Natural killer cell treated with Interleukin-12 subunit alpha and Interleukin-12 subunit beta and Interleukin-15 and Interleukin-18, amount 100 ng/mL, for 72 hours (primary cell): Measurements from ENCODE around the gene CADM2. TPM values are rescaled to one million over a fixed set of nuclear protein-coding genes. Genes with fewer than 3 reads are reported as not detected.

Experiments
- ATAC-seq, 2 donors: fragments of 150-1000 bp; cut with Tn5 transposase in 1 of 2; sonication (Bioruptor Pico), chemical (Tn5 transposase) in 1 of 2; 2 replicates each; pipeline ENCODE4 v1.10.0; 2021
- DNase-seq: peaks from one replicate; pipeline ENCODE4 v3.0.0; 2022; ENCODE audit warnings: low spot score
- H3K27ac Mint-ChIP-seq, 2 donors: 1 replicate in 1 of 2; 2 replicates in 1 of 2; pipeline ENCODE4 v1.8.0; 2022; ENCODE audit warnings: mixed read lengths in 2 of 2, mild to moderate bottlenecking in 1 of 2, moderate library complexity in 1 of 2
- H3K27me3 Mint-ChIP-seq, 2 donors: 1 replicate in 1 of 2; 2 replicates in 1 of 2; pipeline ENCODE4 v1.8.0; 2022; ENCODE audit warnings: mixed read lengths in 2 of 2
- H3K36me3 Mint-ChIP-seq: one replicate; pipeline ENCODE4 v1.8.0; 2022; ENCODE audit warnings: mixed read lengths
- H3K4me1 Mint-ChIP-seq, 2 donors: 1 replicate in 1 of 2; 2 replicates in 1 of 2; pipeline ENCODE4 v1.8.0; 2022; ENCODE audit warnings: low read depth in 2 of 2, mixed read lengths in 2 of 2, mild to moderate bottlenecking in 1 of 2
- H3K4me3 Mint-ChIP-seq: one replicate; pipeline ENCODE4 v1.8.0; 2022; ENCODE audit warnings: mixed read lengths
- H3K9me3 Mint-ChIP-seq: 2 replicates; pipeline ENCODE4 v1.8.0; 2022; ENCODE audit warnings: mixed read lengths
- total RNA-seq, 2 donors: library from RNA; stranded (reverse); gene quantifications; one replicate each; pipeline ENCODE4 v1.2.3, GENCODE V29; 2022

The CADM2 gene
- total RNA-seq, 2 donors from 2014 or later: not detected

GRCh38 chr3:84967767-84968581 is 9.2 kb downstream of the CADM2 start:
- H3K27ac Mint-ChIP-seq: no peak overlapping the region
- no peaks in the 10 kb centered on the region for H3K4me1 Mint-ChIP-seq
- H3K27me3 Mint-ChIP-seq: no peaks in the 10 kb centered on the region
- ATAC-seq (no peak), DNase-seq (no peak)
- no peak overlapping the region for H3K4me3 Mint-ChIP-seq
- peaks cover 7% of the 10 kb centered on the region for H3K9me3 Mint-ChIP-seq
- no peaks in the 10 kb centered on the region for H3K36me3 Mint-ChIP-seq

- no peak overlapping the region for H3K27ac Mint-ChIP-seq
- H3K4me3 Mint-ChIP-seq: no peak overlapping the region
- ATAC-seq (no peak), DNase-seq (no peak)
- no peaks in the 10 kb centered on the region for H3K36me3 Mint-ChIP-seq
- peaks cover 7% of the 10 kb centered on the region for H3K9me3 Mint-ChIP-seq
- H3K4me1 Mint-ChIP-seq: no peaks in the 10 kb centered on the region
- H3K27me3 Mint-ChIP-seq: no peaks in the 10 kb centered on the region
Measured at GRCh38 chr3:84968701-84969235, 10.0 kb downstream of the CADM2 start.

- no peaks in the 10 kb centered on the region for H3K27me3 Mint-ChIP-seq
- no peaks in the 10 kb centered on the region for H3K36me3 Mint-ChIP-seq
- no peak overlapping the region for H3K4me3 Mint-ChIP-seq
- DNase-seq (no peak), ATAC-seq (no peak)
- H3K27ac Mint-ChIP-seq: no peak overlapping the region
- peaks cover 4% of the 10 kb centered on the region for H3K9me3 Mint-ChIP-seq
- no peaks in the 10 kb centered on the region for H3K4me1 Mint-ChIP-seq
Measured at GRCh38 chr3:84974347-84974746, 15.6 kb downstream of the CADM2 start.

GRCh38 chr3:84977021-84977420 is 18.2 kb downstream of the CADM2 start:
- Mint-ChIP-seq H3K27me3 (no peaks in the 10 kb centered on the region), H3K27ac (no peak overlapping the region), H3K4me3 (no peak overlapping the region)

GRCh38 chr3:84978843-84979242 is 20.1 kb downstream of the CADM2 start:
- H3K27me3 Mint-ChIP-seq: no peaks in the 10 kb centered on the region
- no peak for ATAC-seq
- DNase-seq: no peak
- H3K4me1 Mint-ChIP-seq: no peaks in the 10 kb centered on the region
- H3K9me3 Mint-ChIP-seq: peaks cover 4% of the 10 kb centered on the region
- no peak overlapping the region for H3K4me3 Mint-ChIP-seq
- no peaks in the 10 kb centered on the region for H3K36me3 Mint-ChIP-seq
- H3K27ac Mint-ChIP-seq: no peak overlapping the region

More at GRCh38 chr3:84977021-84977420, 18.2 kb downstream of the CADM2 start:
- no peaks in the 10 kb centered on the region for H3K4me1 Mint-ChIP-seq
- no peaks in the 10 kb centered on the region for H3K36me3 Mint-ChIP-seq
- H3K9me3 Mint-ChIP-seq: peaks cover 4% of the 10 kb centered on the region
- DNase-seq (no peak), ATAC-seq (no peak)

- Mint-ChIP-seq H3K9me3 (peaks cover 13% of the 10 kb centered on the region), H3K27me3 (no peaks in the 10 kb centered on the region), H3K4me1 (no peaks in the 10 kb centered on the region), H3K27ac (no peak overlapping the region), H3K36me3 (no peaks in the 10 kb centered on the region), H3K4me3 (no peak overlapping the region)
- DNase-seq: no peak
- ATAC-seq: no peak
Measured at GRCh38 chr3:84980011-84980410, 21.2 kb downstream of the CADM2 start.

- no peaks in the 10 kb centered on the region for H3K27me3 Mint-ChIP-seq
- H3K4me1 Mint-ChIP-seq: no peaks in the 10 kb centered on the region
- peaks cover 13% of the 10 kb centered on the region for H3K9me3 Mint-ChIP-seq
- no peaks in the 10 kb centered on the region for H3K36me3 Mint-ChIP-seq
- H3K27ac Mint-ChIP-seq: no peak overlapping the region
- ATAC-seq (no peak), DNase-seq (no peak)
- H3K4me3 Mint-ChIP-seq: no peak overlapping the region
Measured at GRCh38 chr3:84980456-84980855, 21.7 kb downstream of the CADM2 start.

- Mint-ChIP-seq H3K36me3 (no peaks in the 10 kb centered on the region), H3K4me1 (no peaks in the 10 kb centered on the region), H3K27ac (no peak overlapping the region), H3K27me3 (no peaks in the 10 kb centered on the region), H3K9me3 (peaks cover 13% of the 10 kb centered on the region), H3K4me3 (no peak overlapping the region)
- DNase-seq: no peak
- no peak for ATAC-seq
Measured at GRCh38 chr3:84983490-84983889, 24.7 kb downstream of the CADM2 start.

- Mint-ChIP-seq H3K27ac (no peak overlapping the region), H3K4me3 (no peak overlapping the region), H3K9me3 (peaks cover 13% of the 10 kb centered on the region), H3K4me1 (no peaks in the 10 kb centered on the region), H3K36me3 (no peaks in the 10 kb centered on the region), H3K27me3 (no peaks in the 10 kb centered on the region)
- no peak for ATAC-seq
- no peak for DNase-seq
Measured at GRCh38 chr3:84984429-84984828, 25.6 kb downstream of the CADM2 start.

- Mint-ChIP-seq H3K4me3 (no peak overlapping the region), H3K9me3 (peaks cover 9% of the 10 kb centered on the region), H3K27ac (no peak overlapping the region), H3K27me3 (no peaks in the 10 kb centered on the region), H3K36me3 (no peaks in the 10 kb centered on the region), H3K4me1 (no peaks in the 10 kb centered on the region)
- DNase-seq: no peak
- no peak for ATAC-seq
Measured at GRCh38 chr3:84985795-84986194, 27.0 kb downstream of the CADM2 start.

GRCh38 chr3:84987706-84988504 is 29.1 kb downstream of the CADM2 start:
- DNase-seq (no peak), ATAC-seq (no peak)
- H3K27ac Mint-ChIP-seq: no peak overlapping the region
- H3K36me3 Mint-ChIP-seq: no peaks in the 10 kb centered on the region
- peaks cover 13% of the 10 kb centered on the region for H3K9me3 Mint-ChIP-seq
- no peaks in the 10 kb centered on the region for H3K27me3 Mint-ChIP-seq
- no peak overlapping the region for H3K4me3 Mint-ChIP-seq
- no peaks in the 10 kb centered on the region for H3K4me1 Mint-ChIP-seq

GRCh38 chr3:84989102-84989501 is 30.3 kb downstream of the CADM2 start:
- H3K36me3 Mint-ChIP-seq: no peaks in the 10 kb centered on the region
- H3K4me1 Mint-ChIP-seq: no peaks in the 10 kb centered on the region
- H3K27me3 Mint-ChIP-seq: no peaks in the 10 kb centered on the region
- ATAC-seq (no peak), DNase-seq (no peak)
- peaks cover 15% of the 10 kb centered on the region for H3K9me3 Mint-ChIP-seq
- no peak overlapping the region for H3K27ac Mint-ChIP-seq
- no peak overlapping the region for H3K4me3 Mint-ChIP-seq

GRCh38 chr3:84991422-84991900 is 32.7 kb downstream of the CADM2 start:
- H3K9me3 Mint-ChIP-seq: peaks cover 7% of the 10 kb centered on the region
- ATAC-seq (no peak), DNase-seq (no peak)
- H3K4me1 Mint-ChIP-seq: no peaks in the 10 kb centered on the region
- no peak overlapping the region for H3K27ac Mint-ChIP-seq
- no peaks in the 10 kb centered on the region for H3K27me3 Mint-ChIP-seq
- H3K4me3 Mint-ChIP-seq: no peak overlapping the region
- H3K36me3 Mint-ChIP-seq: no peaks in the 10 kb centered on the region

- no peak overlapping the region for H3K27ac Mint-ChIP-seq
- no peaks in the 10 kb centered on the region for H3K4me1 Mint-ChIP-seq
- no peak for ATAC-seq
- H3K9me3 Mint-ChIP-seq: peaks cover 7% of the 10 kb centered on the region
- DNase-seq: no peak
- H3K36me3 Mint-ChIP-seq: no peaks in the 10 kb centered on the region
- no peak overlapping the region for H3K4me3 Mint-ChIP-seq
- H3K27me3 Mint-ChIP-seq: no peaks in the 10 kb centered on the region
Measured at GRCh38 chr3:84993956-84994355, 35.2 kb downstream of the CADM2 start.
